Measurements from ENCODE around the gene HMGCS1. TPM values are rescaled to one million over a fixed set of nuclear protein-coding genes. Genes with fewer than 3 reads are reported as not detected.

HMGCS1 gene
- 10 to 100 TPM; 32.2 to 77.5 (median 48.2) TPM for total RNA-seq
- 1 to 10 TPM; 8.9 to 9.0 TPM for polyA plus RNA-seq
- 146 reads per million, percentile 90 among the genes with 10 or more reads in this experiment for total RNA-seq

DNA sequence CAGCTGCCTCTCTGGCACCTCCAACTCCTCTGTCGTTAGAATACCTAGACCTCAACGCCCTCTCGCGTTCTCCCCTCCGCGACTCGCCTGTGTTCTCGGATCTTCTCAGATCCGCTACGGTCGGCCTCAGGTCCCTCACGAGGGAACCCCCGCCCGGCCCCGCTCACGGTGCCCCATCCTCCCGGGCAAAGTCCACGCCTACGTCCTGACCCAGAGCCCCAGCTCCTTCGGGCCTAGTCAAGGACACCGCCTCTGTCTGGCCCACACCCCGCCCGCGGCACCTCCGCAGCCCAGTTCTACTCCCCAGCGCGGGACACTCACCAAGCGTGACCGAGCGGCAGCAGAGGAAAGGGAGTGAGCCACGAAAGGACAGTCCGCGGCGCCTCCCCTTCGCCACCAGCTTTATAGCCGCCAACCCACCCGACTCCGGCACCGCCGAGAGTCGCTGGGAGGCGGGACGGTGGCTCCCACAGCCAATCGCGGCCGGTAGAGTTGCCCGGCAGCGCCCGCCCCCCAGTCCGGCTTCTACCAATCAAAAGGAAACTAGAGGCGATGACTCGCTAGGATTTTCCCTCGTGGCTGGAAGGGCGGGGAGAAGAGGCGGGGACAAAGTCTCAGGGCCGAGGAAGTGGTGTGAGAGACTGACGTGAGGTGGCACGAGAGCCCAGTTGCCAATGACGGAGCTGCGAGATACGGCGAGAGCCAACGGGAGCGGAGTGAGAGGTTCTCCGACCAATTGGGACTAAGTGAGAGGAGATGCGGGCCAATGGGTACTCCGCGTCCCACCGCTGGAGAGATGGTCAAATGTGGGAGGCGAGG lies at the start of gene HMGCS1:
Gene HMGCS1, minus strand, starts transcription at position 378 of the 819 bp plus-strand sequence. CDS start 14,447 bp downstream, outside the sequence.
- Histone ChIP-seq H3K9me3 (ENCODE audit: control insufficient read depth in 2 of 3, low read length in 3 of 3) (no peaks in the 10 kb centered on the region), H3K36me3 (ENCODE audit: control insufficient read depth in 2 of 3, insufficient read depth in 3 of 3, low read length in 3 of 3) (peaks cover 0 to 5% (median 0%) of the 10 kb centered on the region in 3 experiments), H3K27ac (ENCODE audit: low read depth, low read length) (peak within 1 kb of the TSS; percentile 95), H3K4me1 (ENCODE audit: control insufficient read depth in 2 of 2, insufficient read depth in 2 of 2, low read length in 2 of 2) (peaks cover 9 to 12% of the 10 kb centered on the region in 2 donors), H3K27me3 (ENCODE audit: control insufficient read depth in 2 of 2, insufficient read depth in 2 of 2, low read length in 2 of 2) (no peaks in the 10 kb centered on the region), H3K4me3 (ENCODE audit: low read length) (peak within 1 kb of the TSS; percentile 89)
- H3K27me3 Mint-ChIP-seq: peaks cover 0 to 2% (median 0%) of the 10 kb centered on the region in 5 donors
- POLR2A ChIA-PET: interaction anchor here (0.6 to 4.8 kb wide), 24 partner anchors 9 to 543 kb away, joined by 3 to 82 read pairs (median 5); partner anchors contain the start of genes C5orf34, TMEM267 and ZNF131
- ATAC-seq: peak; percentile 93
- CTCF ChIA-PET: interaction anchor here (0.8 to 2.2 kb wide), 9 partner anchors 14 to 404 kb away, joined by 3 to 6 read pairs (median 4); partner anchors contain the start of genes TMEM267 and ZNF131
- H3K27ac Mint-ChIP-seq: peak within 1 kb of the TSS; percentile 81 to 98 (median 94)
- peaks cover 19 to 63% (median 39%) of the 10 kb centered on the region in 7 donors for H3K4me1 Mint-ChIP-seq
- peaks cover 0 to 26% (median 0%) of the 10 kb centered on the region in 5 donors for H3K36me3 Mint-ChIP-seq
- H3K4me3 Mint-ChIP-seq: peak within 1 kb of the TSS; percentile 82 to 99 (median 94)
- intact Hi-C loops (cut with micrococcal nuclease): loop anchor here (1.0 to 10.0 kb wide), 33 partner anchors 9 to 1495 kb away; partner anchors contain the start of genes C5orf34 (in 2 of the 2), NNT (in 2 of the 2), OXCT1 (in 2 of the 2) and RIMOC1 (in 2 of the 2)
- peaks cover 0 to 10% (median 0%) of the 10 kb centered on the region in 11 donors for H3K9me3 Mint-ChIP-seq
- peak; percentile 94 to 99 (median 99) for DNase-seq

DNA sequence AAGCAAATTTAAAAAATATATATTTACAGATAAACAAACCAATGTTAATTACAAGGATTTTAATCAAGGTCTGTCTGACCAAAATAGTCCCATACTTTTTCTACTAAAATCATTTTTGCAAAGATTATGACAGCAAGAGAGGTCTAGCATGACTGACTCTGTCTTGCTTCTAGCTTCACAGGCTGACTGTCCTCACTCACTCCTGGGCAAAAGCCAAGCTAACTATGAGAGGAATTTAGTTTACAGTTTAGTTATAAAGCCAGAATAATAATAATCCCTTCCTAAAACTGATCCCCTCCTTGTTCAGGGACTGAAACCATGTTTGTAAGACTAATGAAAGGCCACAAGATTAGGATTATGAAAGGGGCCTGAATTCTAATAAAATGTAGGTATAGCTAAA lies 45.5 kb upstream of the HMGCS1 start:
- H3K4me3 ChIP-seq (ENCODE audit: low read length): no peak overlapping the region
- H3K9me3 ChIP-seq (ENCODE audit: control insufficient read depth in 2 of 3, low read length in 3 of 3): no peaks in the 10 kb centered on the region
- no peaks in the 10 kb centered on the region for H3K27me3 Mint-ChIP-seq
- peaks cover 0 to 44% (median 14%) of the 10 kb centered on the region in 11 donors for H3K9me3 Mint-ChIP-seq
- ATAC-seq (no peak), DNase-seq (no peak)
- no peak overlapping the region for H3K27ac ChIP-seq (ENCODE audit: low read depth, low read length)
- no peak overlapping the region for H3K27ac Mint-ChIP-seq
- POLR2A ChIA-PET: no interaction called here
- CTCF ChIA-PET: no interaction called here
- peaks cover 2 to 20% (median 14%) of the 10 kb centered on the region in 5 donors for H3K36me3 Mint-ChIP-seq
- H3K36me3 ChIP-seq (ENCODE audit: control insufficient read depth in 2 of 3, insufficient read depth in 3 of 3, low read length in 3 of 3): no peaks in the 10 kb centered on the region
- no peaks in the 10 kb centered on the region for H3K4me1 ChIP-seq (ENCODE audit: control insufficient read depth in 2 of 2, insufficient read depth in 2 of 2, low read length in 2 of 2)
- H3K4me3 Mint-ChIP-seq: no peak overlapping the region
- intact Hi-C loops (cut with micrococcal nuclease): no loop called here
- no peaks in the 10 kb centered on the region for H3K27me3 ChIP-seq (ENCODE audit: control insufficient read depth in 2 of 2, insufficient read depth in 2 of 2, low read length in 2 of 2)
- no peaks in the 10 kb centered on the region for H3K4me1 Mint-ChIP-seq

DNA sequence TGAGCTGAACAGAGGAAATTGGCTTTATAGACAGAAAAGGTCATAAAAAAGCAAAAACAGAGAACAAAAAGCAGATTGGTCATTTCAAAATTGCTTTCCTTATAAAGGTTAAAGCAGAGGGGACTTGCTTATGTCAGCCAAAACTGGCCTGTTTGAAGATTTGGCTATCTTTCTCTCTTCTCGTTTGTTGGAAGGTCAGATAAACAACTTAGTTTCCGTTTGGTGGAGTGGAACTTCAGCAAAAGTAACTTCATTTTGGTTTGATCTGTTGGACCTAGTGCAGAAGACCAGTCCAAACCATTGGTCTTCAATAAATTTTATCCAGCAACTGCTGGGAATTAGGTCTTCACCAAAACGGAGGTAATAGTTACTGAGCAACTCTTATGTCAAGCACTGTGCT lies 45.1 kb upstream of the HMGCS1 start:
- intact Hi-C loops (cut with micrococcal nuclease): no loop called here
- H3K4me3 ChIP-seq (ENCODE audit: low read length): no peak overlapping the region
- H3K27ac ChIP-seq (ENCODE audit: low read depth, low read length): no peak overlapping the region
- no peak overlapping the region for H3K27ac Mint-ChIP-seq
- H3K36me3 ChIP-seq (ENCODE audit: control insufficient read depth in 2 of 3, insufficient read depth in 3 of 3, low read length in 3 of 3): no peaks in the 10 kb centered on the region
- ChIA-PET CTCF (no interaction called here), POLR2A (no interaction called here)
- no peaks in the 10 kb centered on the region for H3K4me1 ChIP-seq (ENCODE audit: control insufficient read depth in 2 of 2, insufficient read depth in 2 of 2, low read length in 2 of 2)
- no peaks in the 10 kb centered on the region for H3K27me3 Mint-ChIP-seq
- no peaks in the 10 kb centered on the region for H3K4me1 Mint-ChIP-seq
- H3K27me3 ChIP-seq (ENCODE audit: control insufficient read depth in 2 of 2, insufficient read depth in 2 of 2, low read length in 2 of 2): no peaks in the 10 kb centered on the region
- peaks cover 2 to 20% (median 14%) of the 10 kb centered on the region in 5 donors for H3K36me3 Mint-ChIP-seq
- H3K9me3 Mint-ChIP-seq: peaks cover 0 to 44% (median 14%) of the 10 kb centered on the region in 11 donors
- H3K9me3 ChIP-seq (ENCODE audit: control insufficient read depth in 2 of 3, low read length in 3 of 3): no peaks in the 10 kb centered on the region
- no peak for ATAC-seq
- no peak overlapping the region for H3K4me3 Mint-ChIP-seq
- DNase-seq: no peak

DNA sequence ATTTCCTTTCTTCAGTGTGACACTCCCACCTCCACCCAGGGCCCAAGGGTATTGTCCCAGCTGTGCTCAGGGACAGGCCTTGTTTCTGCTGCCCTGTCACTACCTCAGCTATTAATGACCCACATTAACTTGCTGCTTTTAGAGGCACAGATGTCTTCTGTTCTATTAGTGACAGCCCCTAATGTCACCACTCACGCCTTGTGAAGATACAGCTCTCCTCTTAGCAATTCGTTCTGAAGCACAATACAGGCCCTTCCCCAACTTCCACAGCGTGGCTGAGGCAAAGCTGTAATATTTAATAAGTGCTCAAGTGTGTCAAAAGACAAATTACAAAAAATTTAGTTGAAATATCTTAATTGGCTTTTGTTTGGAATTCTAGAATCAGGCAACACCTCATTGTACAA lies 44.7 kb upstream of the HMGCS1 start:
- ChIA-PET POLR2A (no interaction called here), CTCF (no interaction called here)
- Mint-ChIP-seq H3K27me3 (no peaks in the 10 kb centered on the region), H3K27ac (no peak overlapping the region), H3K9me3 (peaks cover 0 to 44% (median 14%) of the 10 kb centered on the region in 11 donors), H3K36me3 (peaks cover 2 to 19% (median 14%) of the 10 kb centered on the region in 5 donors), H3K4me1 (no peaks in the 10 kb centered on the region), H3K4me3 (no peak overlapping the region)
- Histone ChIP-seq H3K27me3 (ENCODE audit: control insufficient read depth in 2 of 2, insufficient read depth in 2 of 2, low read length in 2 of 2) (no peaks in the 10 kb centered on the region), H3K4me1 (ENCODE audit: control insufficient read depth in 2 of 2, insufficient read depth in 2 of 2, low read length in 2 of 2) (no peaks in the 10 kb centered on the region), H3K27ac (ENCODE audit: low read depth, low read length) (no peak overlapping the region), H3K4me3 (ENCODE audit: low read length) (no peak overlapping the region), H3K9me3 (ENCODE audit: control insufficient read depth in 2 of 3, low read length in 3 of 3) (no peaks in the 10 kb centered on the region), H3K36me3 (ENCODE audit: control insufficient read depth in 2 of 3, insufficient read depth in 3 of 3, low read length in 3 of 3) (no peaks in the 10 kb centered on the region)
- no peak for ATAC-seq
- no peak for DNase-seq
- intact Hi-C loops (cut with micrococcal nuclease): no loop called here

DNA sequence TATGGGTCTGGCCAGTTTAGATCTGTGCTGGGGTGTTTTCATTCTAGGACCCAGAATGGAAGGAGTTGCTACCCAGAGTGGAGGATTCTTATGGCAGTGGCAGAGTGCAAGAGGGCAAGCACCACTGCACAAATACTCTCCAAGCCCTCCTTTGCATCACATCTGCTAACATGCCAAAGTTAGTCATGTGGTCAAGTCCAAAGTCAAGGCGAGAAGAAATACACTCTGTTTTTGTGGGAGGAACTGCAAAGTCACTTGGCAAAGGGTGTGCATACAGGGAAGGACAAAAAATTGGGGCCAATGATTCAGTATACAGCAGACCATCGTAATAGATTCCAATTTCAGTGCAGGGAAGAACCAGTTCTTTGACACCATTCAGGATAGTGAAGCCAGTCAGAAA lies 43.9 kb upstream of the HMGCS1 start:
- Histone ChIP-seq H3K9me3 (ENCODE audit: control insufficient read depth in 2 of 3, low read length in 3 of 3) (no peaks in the 10 kb centered on the region), H3K27ac (ENCODE audit: low read depth, low read length) (no peak overlapping the region), H3K27me3 (ENCODE audit: control insufficient read depth in 2 of 2, insufficient read depth in 2 of 2, low read length in 2 of 2) (no peaks in the 10 kb centered on the region), H3K4me3 (ENCODE audit: low read length) (no peak overlapping the region), H3K36me3 (ENCODE audit: control insufficient read depth in 2 of 3, insufficient read depth in 3 of 3, low read length in 3 of 3) (no peaks in the 10 kb centered on the region), H3K4me1 (ENCODE audit: control insufficient read depth in 2 of 2, insufficient read depth in 2 of 2, low read length in 2 of 2) (no peaks in the 10 kb centered on the region)
- Mint-ChIP-seq H3K4me3 (no peak overlapping the region), H3K27me3 (no peaks in the 10 kb centered on the region), H3K4me1 (no peaks in the 10 kb centered on the region), H3K36me3 (peaks cover 2 to 19% (median 13%) of the 10 kb centered on the region in 5 donors), H3K27ac (no peak overlapping the region), H3K9me3 (peaks cover 0 to 38% (median 14%) of the 10 kb centered on the region in 11 donors)
- POLR2A ChIA-PET: no interaction called here
- DNase-seq (no peak), ATAC-seq (no peak)
- intact Hi-C loops (cut with micrococcal nuclease): no loop called here
- CTCF ChIA-PET: no interaction called here

DNA sequence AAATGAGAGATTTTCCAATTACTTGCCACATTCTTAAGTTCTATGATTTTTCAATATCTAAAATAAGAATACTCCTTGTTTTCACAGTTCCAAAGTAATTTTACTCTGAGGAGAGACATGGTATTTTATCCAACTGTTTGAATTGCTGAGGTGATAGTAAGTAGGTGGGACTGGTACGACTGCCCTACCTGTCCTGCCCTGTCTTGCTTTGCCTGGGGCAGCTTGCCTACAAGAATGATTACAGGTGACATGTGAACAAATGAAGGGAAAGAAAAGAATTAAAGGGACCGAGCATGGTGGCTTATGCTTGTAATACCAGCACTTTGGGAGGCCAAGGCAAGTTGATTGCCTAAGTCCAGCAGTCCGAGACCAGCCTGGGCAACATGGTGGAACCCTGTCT lies 41.6 kb upstream of the HMGCS1 start:
- peaks cover 0 to 17% (median 6%) of the 10 kb centered on the region in 11 donors for H3K9me3 Mint-ChIP-seq
- DNase-seq: no peak
- no peak overlapping the region for H3K27ac ChIP-seq (ENCODE audit: low read depth, low read length)
- H3K4me3 ChIP-seq (ENCODE audit: low read length): no peak overlapping the region
- no peak overlapping the region for H3K4me3 Mint-ChIP-seq
- H3K4me1 ChIP-seq (ENCODE audit: control insufficient read depth in 2 of 2, insufficient read depth in 2 of 2, low read length in 2 of 2): no peaks in the 10 kb centered on the region
- peaks cover 0 to 7% (median 5%) of the 10 kb centered on the region in 5 donors for H3K27me3 Mint-ChIP-seq
- CTCF ChIA-PET: no interaction called here
- POLR2A ChIA-PET: no interaction called here
- H3K27ac Mint-ChIP-seq: no peak overlapping the region
- H3K9me3 ChIP-seq (ENCODE audit: control insufficient read depth in 2 of 3, low read length in 3 of 3): no peaks in the 10 kb centered on the region
- H3K36me3 Mint-ChIP-seq: peaks cover 0 to 8% (median 5%) of the 10 kb centered on the region in 5 donors
- no peak for ATAC-seq
- H3K36me3 ChIP-seq (ENCODE audit: control insufficient read depth in 2 of 3, insufficient read depth in 3 of 3, low read length in 3 of 3): no peaks in the 10 kb centered on the region
- intact Hi-C loops (cut with micrococcal nuclease): no loop called here
- no peaks in the 10 kb centered on the region for H3K4me1 Mint-ChIP-seq
- no peaks in the 10 kb centered on the region for H3K27me3 ChIP-seq (ENCODE audit: control insufficient read depth in 2 of 2, insufficient read depth in 2 of 2, low read length in 2 of 2)

Data from naive thymus-derived CD4-positive, alpha-beta T cell (primary cell).